HepG2 (cell line): Measurements from ENCODE around the gene KLHL17. TPM values are rescaled to one million over a fixed set of nuclear protein-coding genes. Genes with fewer than 3 reads are reported as not detected.

ENCODE experiments used
- ARID2 ChIP-seq: sonication (generic); formaldehyde crosslinking; IDR thresholded peaks from 2 replicates; pipeline ENCODE4 v1.8.1; 2022; ENCODE audit warnings: mild to moderate bottlenecking, missing genetic modification reagents, borderline replicate concordance
- CBFB ChIP-seq: sonication (generic); formaldehyde crosslinking; IDR thresholded peaks from 2 replicates; pipeline ENCODE4 v1.4.0; 2020; ENCODE audit warnings: missing genetic modification reagents
- CC2D1A ChIP-seq: sonication (generic); formaldehyde crosslinking; IDR thresholded peaks from 2 replicates; pipeline ENCODE4 v1.8.1; 2023; ENCODE audit warnings: mild to moderate bottlenecking, missing genetic modification reagents
- FOXK1 ChIP-seq: sonication (generic); formaldehyde crosslinking; IDR thresholded peaks from 2 replicates; pipeline ENCODE4 v1.4.0; 2020; ENCODE audit warnings: low read depth, missing genetic modification reagents, borderline replicate concordance
- HDAC6 ChIP-seq: fragments of 200-600 bp; sonication (generic); IDR thresholded peaks from 2 replicates; pipeline ENCODE4 v1.7.0; 2017; ENCODE audit warnings: mild to moderate bottlenecking, antibody characterized with exemption, low read length, low read depth
- PHF21A ChIP-seq: sonication (generic); formaldehyde crosslinking; IDR thresholded peaks from 2 replicates; pipeline ENCODE4 v1.5.0; 2020; ENCODE audit warnings: mild to moderate bottlenecking, missing genetic modification reagents
- PLRG1 ChIP-seq: fragments of 450-650 bp; conservative IDR thresholded peaks from 2 replicates; pipeline ENCODE4 v1.6.1; 2016
- RFXAP ChIP-seq: sonication (generic); formaldehyde crosslinking; IDR thresholded peaks from 2 replicates; pipeline ENCODE4 v1.4.0; 2020; ENCODE audit warnings: missing genetic modification reagents, borderline replicate concordance
- SALL2 ChIP-seq: sonication (generic); formaldehyde crosslinking; IDR thresholded peaks from 2 replicates; pipeline ENCODE4 v1.8.1; 2023; ENCODE audit warnings: mild to moderate bottlenecking, missing genetic modification reagents, inconsistent platforms
- SKI ChIP-seq: fragments of 450-650 bp; IDR thresholded peaks from one replicate; pipeline ENCODE4 v1.6.1; 2018; ENCODE audit warnings: mild to moderate bottlenecking; ENCODE audit not compliant: partially characterized antibody
- UBTF ChIP-seq: sonication (generic); formaldehyde crosslinking; IDR thresholded peaks from 2 replicates; pipeline ENCODE4 v1.4.0; 2020; ENCODE audit warnings: mild to moderate bottlenecking, missing genetic modification reagents
- ZBTB26 ChIP-seq: IDR thresholded peaks from 2 replicates; pipeline ENCODE4 v1.6.1; 2016; ENCODE audit warnings: missing compliant biosample characterization, missing genetic modification reagents, borderline replicate concordance
- ZBTB43 ChIP-seq: sonication (generic); formaldehyde crosslinking; conservative IDR thresholded peaks from 2 replicates; pipeline ENCODE4 v1.4.0; 2020; ENCODE audit warnings: missing genetic modification reagents
- ZFP62 ChIP-seq: sonication (generic); formaldehyde crosslinking; IDR thresholded peaks from 2 replicates; pipeline ENCODE4 v1.4.0; 2020; ENCODE audit warnings: missing genetic modification reagents
- ZNF326 ChIP-seq: sonication (generic); formaldehyde crosslinking; IDR thresholded peaks from 2 replicates; pipeline ENCODE4 v1.4.0; 2020; ENCODE audit warnings: missing genetic modification reagents, borderline replicate concordance
- ZNF331 ChIP-seq: sonication (generic); formaldehyde crosslinking; IDR thresholded peaks from 2 replicates; pipeline ENCODE4 v1.4.0; 2020; ENCODE audit warnings: missing genetic modification reagents
- ZNF337 ChIP-seq: sonication (generic); formaldehyde crosslinking; IDR thresholded peaks from 2 replicates; pipeline ENCODE4 v1.5.1; 2020; ENCODE audit warnings: missing genetic modification reagents, low read depth, mild to moderate bottlenecking, borderline replicate concordance
- ZNF350 ChIP-seq: sonication (generic); formaldehyde crosslinking; IDR thresholded peaks from 2 replicates; pipeline ENCODE4 v1.4.0; 2020; ENCODE audit warnings: mild to moderate bottlenecking, low read depth, missing genetic modification reagents, borderline replicate concordance
- ZNF574 ChIP-seq: sonication (generic); formaldehyde crosslinking; IDR thresholded peaks from 2 replicates; pipeline ENCODE4 v1.4.0; 2020; ENCODE audit warnings: missing genetic modification reagents
- ZNF878 ChIP-seq: sonication (generic); formaldehyde crosslinking; IDR thresholded peaks from 2 replicates; pipeline ENCODE4 v1.8.1; 2023; ENCODE audit warnings: mild to moderate bottlenecking, missing genetic modification reagents, moderate library complexity
- ZSCAN25 ChIP-seq: sonication (generic); formaldehyde crosslinking; IDR thresholded peaks from 2 replicates; pipeline ENCODE4 v1.8.0; 2022; ENCODE audit warnings: mild to moderate bottlenecking, missing genetic modification reagents
- polyA plus RNA-seq, 8 experiments: library from polyadenylated mRNA; depleted of rRNA in 3 of 8; stranded (reverse) in 7 of 8; unstranded in 1 of 8; fragments of >200 nt; fragmentation: Illumina TruSeq in 4 of 8; extraction: Trizol in 4 of 8; gene quantifications; 2 replicates each; pipeline versions ENCODE4 v1.2.1 to v1.2.3, GENCODE V29; 2011 to 2016; ENCODE audit warnings: low read depth in 4 of 8, missing spikeins in 1 of 8, mixed read lengths in 1 of 8; ENCODE audit not compliant: insufficient read depth in 1 of 8
- total RNA-seq, 5 experiments: library from RNA; depleted of rRNA; stranded (reverse); fragments of >200 nt; fragmentation: Illumina TruSeq; extraction: Trizol; gene quantifications; 2 replicates each; pipeline ENCODE4 v1.2.3, GENCODE V29; 2016; ENCODE audit warnings: low read depth in 1 of 5

Gene KLHL17
- total and polyA plus RNA-seq, 2 of the 13 experiments (the other 11 are each of a cell fraction or from before 2014, with no cell fraction given), result 9.3 to 24.7 TPM

GRCh38 chr1:958823-959730, 1.3 kb upstream of the KLHL17 start, which contains the start of gene NOC2L (continued):
- TF ChIP-seq RFXAP (CRISPR knock-in tag) (peak; percentile 60; the same call in 1 of the 2 replicates), ZSCAN25 (CRISPR knock-in tag) (no peak), CBFB (CRISPR knock-in tag) (peak; percentile 48; the same call in 1 of the 2 replicates), ARID2 (CRISPR knock-in tag) (no peak), UBTF (CRISPR knock-in tag) (peak; percentile 72; the same call in 1 of the 2 replicates), CC2D1A (CRISPR knock-in tag) (no peak), FOXK1 (peak; percentile 61; the same call in 1 of the 2 replicates), ZNF878 (CRISPR knock-in tag) (no peak), ZFP62 (CRISPR knock-in tag) (no peak), ZBTB43 (CRISPR knock-in tag) (0 out of 2 replicates have a peak, but pooled peaks have one; percentile 38), HDAC6 (no peak), ZNF574 (CRISPR knock-in tag) (peak; percentile 89), ZNF331 (CRISPR knock-in tag) (peak; percentile 58), PLRG1 (no peak), ZBTB26 (CRISPR knock-in tag) (0 out of 2 replicates have a peak, but pooled peaks have one; percentile 56), SKI (no peak), ZNF337 (CRISPR knock-in tag) (0 out of 2 replicates have a peak, but pooled peaks have one; percentile 58), PHF21A (CRISPR knock-in tag) (0 out of 2 replicates have a peak, but pooled peaks have one; percentile 15), ZNF326 (CRISPR knock-in tag) (no peak), SALL2 (CRISPR knock-in tag) (peak; percentile 66), ZNF350 (CRISPR knock-in tag) (peak; percentile 40; the same call in 1 of the 2 replicates)
